Measurements from ENCODE around the gene FGF14. TPM values are rescaled to one million over a fixed set of nuclear protein-coding genes. Genes with fewer than 3 reads are reported as not detected.

Gene FGF14
- total RNA-seq, 1 donor from 2014 or later: not detected

DNA sequence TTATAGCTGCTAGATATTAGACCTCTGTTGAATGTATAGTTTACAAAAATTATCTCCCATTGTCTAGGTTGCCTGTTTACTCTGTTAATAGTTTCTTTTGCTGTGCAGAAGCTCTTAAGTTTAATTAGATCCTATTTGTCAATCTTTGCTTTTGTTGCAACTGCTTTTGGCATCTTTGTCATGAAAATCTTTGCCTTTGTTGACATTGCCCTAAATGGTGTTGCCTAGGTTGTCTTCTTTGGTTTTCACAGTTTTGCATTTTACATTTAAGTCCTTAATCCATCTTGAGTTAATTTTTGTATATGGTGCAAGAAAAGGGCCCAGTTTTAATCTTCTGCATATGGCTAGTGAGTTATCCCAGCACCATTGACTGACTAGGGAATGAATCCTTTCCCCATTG is 618.3 kb downstream of the FGF14 start:
- Mint-ChIP-seq H3K27me3 (ENCODE audit: insufficient read depth) (no peaks in the 10 kb centered on the region), H3K4me3 (no peak overlapping the region), H3K36me3 (ENCODE audit: low read depth) (no peaks in the 10 kb centered on the region), H3K9me3 (no peaks in the 10 kb centered on the region), H3K27ac (no peak overlapping the region), H3K4me1 (ENCODE audit: low read depth) (no peaks in the 10 kb centered on the region)
- intact Hi-C loops (cut with micrococcal nuclease): no loop called here
- DNase-seq (ENCODE audit: low spot score): no peak

DNA sequence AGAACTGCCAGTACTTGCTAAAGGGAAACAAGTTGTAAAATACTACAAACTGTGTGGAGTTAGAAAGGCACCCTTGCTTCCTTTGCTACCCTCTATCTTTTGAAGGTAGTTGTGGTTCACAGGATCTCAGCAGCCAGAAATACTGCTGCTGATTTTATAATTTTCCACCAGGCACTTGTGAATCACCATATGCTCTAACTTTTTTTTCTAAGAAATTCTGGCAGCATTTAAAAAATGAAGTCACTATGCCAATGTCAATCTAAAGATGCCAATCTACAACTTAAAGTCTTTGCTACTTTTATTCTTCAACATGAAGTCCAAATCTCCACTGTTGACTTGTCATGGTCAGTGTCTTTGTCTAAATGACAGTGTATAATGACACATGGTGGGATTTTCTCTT is 621.6 kb downstream of the FGF14 start:
- intact Hi-C loops (cut with micrococcal nuclease): no loop called here
- no peak for DNase-seq (ENCODE audit: low spot score)
- H3K4me3 Mint-ChIP-seq: no peak overlapping the region
- H3K27ac Mint-ChIP-seq: no peak overlapping the region
- H3K36me3 Mint-ChIP-seq (ENCODE audit: low read depth): no peaks in the 10 kb centered on the region
- H3K27me3 Mint-ChIP-seq (ENCODE audit: insufficient read depth): no peaks in the 10 kb centered on the region
- no peaks in the 10 kb centered on the region for H3K4me1 Mint-ChIP-seq (ENCODE audit: low read depth)
- no peaks in the 10 kb centered on the region for H3K9me3 Mint-ChIP-seq

DNA sequence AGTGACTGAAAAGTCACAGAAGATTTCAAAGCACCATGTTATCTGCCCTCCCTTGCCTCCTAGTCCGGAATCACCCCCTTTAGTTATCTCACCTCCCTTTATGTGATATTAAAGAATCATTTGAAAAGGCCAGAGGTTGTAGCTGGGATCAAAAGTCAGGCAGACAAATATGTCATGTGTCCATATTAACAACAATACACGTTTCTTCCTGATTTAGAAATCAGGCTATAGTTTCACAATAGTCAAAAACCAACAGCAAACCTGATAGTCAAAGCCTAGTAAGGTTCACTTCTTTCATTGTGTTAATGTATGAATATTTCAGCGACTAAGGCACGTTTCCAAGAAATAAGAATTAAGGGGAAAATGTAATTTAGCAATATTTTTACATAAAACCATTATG is 622.7 kb downstream of the FGF14 start:
- Mint-ChIP-seq H3K36me3 (ENCODE audit: low read depth) (no peaks in the 10 kb centered on the region), H3K27ac (no peak overlapping the region), H3K27me3 (ENCODE audit: insufficient read depth) (no peaks in the 10 kb centered on the region), H3K4me3 (no peak overlapping the region), H3K9me3 (no peaks in the 10 kb centered on the region), H3K4me1 (ENCODE audit: low read depth) (no peaks in the 10 kb centered on the region)
- DNase-seq (ENCODE audit: low spot score): no peak
- intact Hi-C loops (cut with micrococcal nuclease): no loop called here

DNA sequence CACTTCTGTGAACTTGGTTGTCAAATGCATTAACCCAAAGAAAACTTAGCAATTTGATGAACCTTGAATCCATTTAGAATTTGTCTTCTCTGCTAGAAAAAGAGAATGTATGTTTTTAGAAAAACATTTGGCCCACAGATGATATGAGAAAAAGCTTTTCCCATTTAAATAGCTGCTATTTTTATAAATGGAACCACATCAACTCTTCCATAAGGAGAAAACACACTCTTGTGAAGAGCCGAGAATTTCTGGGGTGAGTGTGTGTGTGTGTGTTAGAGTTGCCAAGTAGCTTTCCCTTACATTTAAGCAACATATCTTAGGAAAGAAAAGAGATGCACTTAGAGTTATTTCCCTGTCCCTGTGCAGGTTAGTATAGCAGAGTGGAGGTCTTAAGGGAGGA is 626.6 kb downstream of the FGF14 start:
- H3K4me3 Mint-ChIP-seq: no peak overlapping the region
- no peak for DNase-seq (ENCODE audit: low spot score)
- no peaks in the 10 kb centered on the region for H3K36me3 Mint-ChIP-seq (ENCODE audit: low read depth)
- no peak overlapping the region for H3K27ac Mint-ChIP-seq
- intact Hi-C loops (cut with micrococcal nuclease): no loop called here
- no peaks in the 10 kb centered on the region for H3K4me1 Mint-ChIP-seq (ENCODE audit: low read depth)
- H3K27me3 Mint-ChIP-seq (ENCODE audit: insufficient read depth): no peaks in the 10 kb centered on the region
- no peaks in the 10 kb centered on the region for H3K9me3 Mint-ChIP-seq

DNA sequence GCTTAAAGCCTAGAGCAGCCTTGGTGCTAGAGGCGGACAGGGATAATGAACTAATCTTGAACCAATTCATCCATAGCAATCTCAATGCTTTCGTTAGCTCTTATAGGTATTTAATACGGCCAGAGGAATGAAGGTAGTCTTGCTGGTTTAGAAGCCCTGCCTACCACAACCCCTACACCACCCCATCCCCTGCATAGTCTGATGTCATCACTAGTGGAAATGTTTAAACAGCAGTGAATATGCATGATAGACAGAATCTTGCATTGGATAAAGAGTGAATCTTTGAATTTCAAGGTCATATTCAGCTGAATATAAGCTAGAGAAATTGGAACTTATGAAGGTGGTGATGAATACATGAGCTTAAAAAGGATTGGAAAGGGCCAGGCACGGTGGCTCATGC is 627.5 kb downstream of the FGF14 start:
- Mint-ChIP-seq H3K36me3 (ENCODE audit: low read depth) (no peaks in the 10 kb centered on the region), H3K27ac (no peak overlapping the region), H3K27me3 (ENCODE audit: insufficient read depth) (no peaks in the 10 kb centered on the region), H3K9me3 (no peaks in the 10 kb centered on the region), H3K4me1 (ENCODE audit: low read depth) (no peaks in the 10 kb centered on the region), H3K4me3 (no peak overlapping the region)
- intact Hi-C loops (cut with micrococcal nuclease): no loop called here
- no peak for DNase-seq (ENCODE audit: low spot score)

DNA sequence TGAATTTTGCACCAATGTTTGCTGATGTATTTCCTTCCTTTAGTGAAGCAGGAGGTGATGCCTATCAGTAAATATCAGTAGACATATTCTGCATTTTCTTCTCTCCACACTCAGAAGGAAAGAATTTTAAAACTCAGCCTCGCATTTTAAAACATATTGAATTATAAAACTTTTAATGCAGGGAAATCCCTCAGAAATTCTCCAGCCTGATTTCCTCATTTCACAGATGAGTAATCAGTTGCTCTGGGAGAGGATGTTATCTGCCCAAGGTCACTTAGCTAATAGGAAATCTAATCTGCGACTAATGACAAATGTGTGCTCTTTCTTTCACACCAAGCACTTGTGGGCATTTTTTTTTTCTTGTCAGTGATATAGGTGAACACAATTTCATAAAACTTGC is 628.8 kb downstream of the FGF14 start:
- Mint-ChIP-seq H3K4me1 (ENCODE audit: low read depth) (no peaks in the 10 kb centered on the region), H3K36me3 (ENCODE audit: low read depth) (no peaks in the 10 kb centered on the region), H3K27me3 (ENCODE audit: insufficient read depth) (no peaks in the 10 kb centered on the region)

DNA sequence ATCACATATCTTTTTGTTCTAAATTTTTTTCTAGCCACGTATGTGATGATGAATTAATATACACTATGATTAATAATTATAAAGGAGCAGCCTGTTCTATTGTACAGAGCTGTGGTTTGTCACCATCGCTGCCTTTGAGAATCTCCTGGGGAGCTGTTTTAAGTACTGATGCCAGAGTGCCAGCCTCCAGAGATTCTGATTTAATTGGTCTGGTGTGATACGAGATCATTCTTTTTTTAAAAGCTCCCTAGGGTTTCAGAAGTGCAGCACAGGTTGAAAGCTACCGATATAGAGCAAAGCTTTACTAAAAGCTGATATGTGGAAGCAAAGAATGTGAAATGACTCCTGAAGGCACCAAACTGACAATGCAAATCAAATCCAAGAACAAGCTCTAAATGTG is 634.7 kb downstream of the FGF14 start:
- no peaks in the 10 kb centered on the region for H3K36me3 Mint-ChIP-seq (ENCODE audit: low read depth)
- H3K27me3 Mint-ChIP-seq (ENCODE audit: insufficient read depth): peaks cover 2% of the 10 kb centered on the region
- intact Hi-C loops (cut with micrococcal nuclease): no loop called here
- no peaks in the 10 kb centered on the region for H3K9me3 Mint-ChIP-seq
- H3K27ac Mint-ChIP-seq: no peak overlapping the region
- no peak for DNase-seq (ENCODE audit: low spot score)
- no peak overlapping the region for H3K4me3 Mint-ChIP-seq
- H3K4me1 Mint-ChIP-seq (ENCODE audit: low read depth): no peaks in the 10 kb centered on the region

More for the DNA sequence above, 628.8 kb downstream of the FGF14 start:
- DNase-seq (ENCODE audit: low spot score): no peak
- Mint-ChIP-seq H3K27ac (no peak overlapping the region), H3K9me3 (no peaks in the 10 kb centered on the region), H3K4me3 (no peak overlapping the region)
- intact Hi-C loops (cut with micrococcal nuclease): no loop called here

DNA sequence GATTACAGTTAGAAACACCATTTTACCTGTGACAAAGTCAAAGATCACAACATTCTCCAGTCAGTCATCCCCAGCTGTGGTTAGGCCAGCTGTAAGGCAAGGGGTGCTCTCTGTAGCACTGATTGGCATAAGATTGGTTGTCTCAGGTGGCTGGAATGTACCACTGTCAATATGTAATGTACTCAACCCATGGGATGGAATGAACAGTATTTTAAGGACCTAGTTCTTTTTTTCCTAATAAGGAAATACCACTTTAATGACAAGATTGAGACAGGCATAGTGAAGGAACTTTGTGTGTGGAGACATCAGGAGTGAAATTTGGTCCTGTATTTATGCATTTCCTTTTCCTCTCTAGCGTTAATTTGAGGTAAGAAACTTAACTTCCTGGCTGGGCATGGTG is 638.7 kb downstream of the FGF14 start:
- Mint-ChIP-seq H3K27ac (no peak overlapping the region), H3K4me3 (no peak overlapping the region), H3K4me1 (ENCODE audit: low read depth) (no peaks in the 10 kb centered on the region), H3K27me3 (ENCODE audit: insufficient read depth) (peaks cover 2% of the 10 kb centered on the region), H3K36me3 (ENCODE audit: low read depth) (no peaks in the 10 kb centered on the region), H3K9me3 (no peaks in the 10 kb centered on the region)
- intact Hi-C loops (cut with micrococcal nuclease): no loop called here
- DNase-seq (ENCODE audit: low spot score): no peak

DNA sequence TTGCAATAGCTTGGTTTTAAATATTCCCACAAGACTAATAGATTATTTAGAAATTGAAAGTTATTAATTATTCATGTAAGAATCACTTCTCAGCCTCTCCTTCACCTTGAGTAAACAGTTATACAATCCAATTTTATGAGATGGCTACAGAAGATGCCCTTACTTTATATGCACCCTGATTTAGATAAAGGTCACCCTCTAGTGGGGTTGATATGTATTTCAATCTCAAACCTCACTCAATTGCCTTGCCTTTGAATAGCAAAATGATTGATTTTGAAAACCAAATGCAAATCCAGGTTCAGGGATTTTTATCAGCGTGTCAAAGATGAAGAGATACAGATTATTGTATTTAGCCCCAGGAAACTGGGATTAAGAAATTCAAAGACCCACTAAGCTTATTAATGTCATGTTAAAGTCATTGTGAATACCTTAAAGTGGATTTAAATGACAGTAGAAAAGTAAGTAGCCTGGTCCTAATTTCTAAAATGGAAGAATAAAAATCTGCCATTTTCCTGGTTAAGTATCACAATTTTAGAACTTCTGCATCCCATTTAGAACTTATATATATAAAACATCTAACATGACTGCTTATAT is 644.3 kb downstream of the FGF14 start:
- no peak overlapping the region for H3K4me3 Mint-ChIP-seq
- H3K9me3 Mint-ChIP-seq: no peaks in the 10 kb centered on the region
- H3K36me3 Mint-ChIP-seq (ENCODE audit: low read depth): no peaks in the 10 kb centered on the region
- intact Hi-C loops (cut with micrococcal nuclease): loop anchor here (1.0 kb wide), 2 partner anchors 243 to 612 kb away; no protein-coding TSS in a partner anchor
- no peaks in the 10 kb centered on the region for H3K4me1 Mint-ChIP-seq (ENCODE audit: low read depth)
- no peaks in the 10 kb centered on the region for H3K27me3 Mint-ChIP-seq (ENCODE audit: insufficient read depth)
- no peak overlapping the region for H3K27ac Mint-ChIP-seq
- DNase-seq (ENCODE audit: low spot score): no peak

DNA sequence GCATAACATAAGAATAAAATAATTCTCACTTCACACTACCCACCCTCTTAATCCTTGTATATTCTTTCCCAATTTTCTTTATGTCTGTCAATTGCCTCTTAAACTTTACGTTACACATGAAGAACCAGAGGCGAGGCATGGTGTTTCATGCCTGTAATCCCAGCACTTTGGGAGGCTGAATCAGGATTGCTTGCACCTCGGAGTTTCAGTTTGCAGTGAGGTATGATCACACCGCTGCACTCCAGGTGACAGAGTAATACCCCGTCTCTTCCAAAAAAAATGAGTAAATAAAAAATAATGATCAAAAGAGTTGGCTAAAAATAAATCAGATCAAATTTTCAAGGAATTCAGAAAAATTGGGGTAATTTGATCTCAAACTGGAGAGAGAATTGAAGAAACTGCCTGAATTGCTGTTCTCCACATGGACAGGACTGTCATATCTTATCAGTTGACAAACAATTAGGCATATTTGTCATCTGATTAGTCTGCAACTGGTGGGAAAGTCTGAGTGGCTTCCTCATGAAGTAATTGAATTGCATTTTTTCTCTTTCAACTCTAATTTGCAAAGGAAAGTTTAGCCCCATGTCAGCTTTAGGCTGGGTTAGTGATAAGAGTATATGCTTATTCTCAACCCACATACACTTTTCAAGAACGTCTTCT is 646.5 kb downstream of the FGF14 start:
- intact Hi-C loops (cut with micrococcal nuclease): no loop called here
- H3K27me3 Mint-ChIP-seq (ENCODE audit: insufficient read depth): no peaks in the 10 kb centered on the region

DNA sequence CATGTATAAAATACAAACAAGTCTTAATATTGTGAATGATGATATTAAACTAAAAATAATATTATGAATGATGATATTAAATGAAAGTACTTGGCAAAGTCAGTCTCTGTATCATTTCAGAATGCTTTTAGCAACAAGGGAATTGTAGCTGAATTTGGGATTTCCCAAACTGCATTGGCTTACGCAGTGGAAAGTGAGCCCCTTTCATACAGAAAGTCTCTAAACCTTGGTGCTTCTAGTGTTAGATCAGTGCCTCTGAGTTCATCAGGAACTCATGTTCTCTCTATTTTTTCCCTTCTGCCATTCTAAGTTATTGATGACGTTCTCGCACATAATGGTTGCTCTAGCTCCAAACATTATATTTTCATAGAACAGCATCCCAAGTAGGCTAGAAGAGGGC is 649.4 kb downstream of the FGF14 start:
- Mint-ChIP-seq H3K4me1 (ENCODE audit: low read depth) (no peaks in the 10 kb centered on the region), H3K9me3 (no peaks in the 10 kb centered on the region), H3K4me3 (no peak overlapping the region), H3K27ac (no peak overlapping the region), H3K36me3 (ENCODE audit: low read depth) (no peaks in the 10 kb centered on the region), H3K27me3 (ENCODE audit: insufficient read depth) (no peaks in the 10 kb centered on the region)
- no peak for DNase-seq (ENCODE audit: low spot score)
- intact Hi-C loops (cut with micrococcal nuclease): no loop called here

More for the DNA sequence above, 646.5 kb downstream of the FGF14 start:
- Mint-ChIP-seq H3K36me3 (ENCODE audit: low read depth) (no peaks in the 10 kb centered on the region), H3K9me3 (no peaks in the 10 kb centered on the region), H3K27ac (no peak overlapping the region), H3K4me1 (ENCODE audit: low read depth) (no peaks in the 10 kb centered on the region), H3K4me3 (no peak overlapping the region)
- no peak for DNase-seq (ENCODE audit: low spot score)

DNA sequence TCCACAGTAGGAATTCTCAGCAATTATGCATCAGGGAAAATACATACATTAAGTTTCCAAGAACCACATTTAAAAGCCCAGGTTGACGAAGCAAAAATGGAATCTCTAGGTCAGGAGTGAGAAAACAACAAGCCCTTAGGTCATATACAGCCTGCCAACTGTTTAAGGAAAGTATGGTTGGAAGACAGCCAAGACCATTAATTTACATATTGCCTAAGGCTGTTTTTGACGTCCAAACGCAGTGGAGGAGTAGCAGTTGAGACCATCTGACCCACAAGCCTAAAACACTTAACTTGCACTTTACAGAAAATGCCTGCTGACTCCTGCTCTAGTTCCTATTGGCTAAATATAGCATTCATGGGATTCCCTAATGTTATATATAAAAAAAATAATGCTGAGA is 650.4 kb downstream of the FGF14 start:
- intact Hi-C loops (cut with micrococcal nuclease): no loop called here
- H3K36me3 Mint-ChIP-seq (ENCODE audit: low read depth): no peaks in the 10 kb centered on the region
- no peak for DNase-seq (ENCODE audit: low spot score)
- H3K4me1 Mint-ChIP-seq (ENCODE audit: low read depth): no peaks in the 10 kb centered on the region
- no peaks in the 10 kb centered on the region for H3K27me3 Mint-ChIP-seq (ENCODE audit: insufficient read depth)
- H3K4me3 Mint-ChIP-seq: no peak overlapping the region
- no peak overlapping the region for H3K27ac Mint-ChIP-seq
- no peaks in the 10 kb centered on the region for H3K9me3 Mint-ChIP-seq

DNA sequence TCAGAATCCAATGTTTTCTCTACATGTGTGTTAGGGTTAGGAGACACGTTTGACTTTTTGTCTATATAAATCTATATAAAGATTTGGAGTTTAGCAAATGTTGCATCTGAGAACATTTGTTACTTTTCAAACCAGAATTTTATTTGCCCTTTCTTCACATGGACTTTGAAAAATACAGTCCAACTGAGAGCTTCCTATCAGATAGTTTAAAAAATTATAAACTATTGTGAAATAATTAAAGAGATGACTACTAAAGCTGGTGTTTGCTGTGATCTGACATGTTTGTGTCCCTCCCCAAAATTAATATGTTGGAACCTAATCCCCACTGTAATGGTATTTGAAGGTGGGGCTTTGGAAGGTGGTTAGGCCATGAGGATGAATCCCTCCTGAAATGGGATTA is 652.3 kb downstream of the FGF14 start:
- Mint-ChIP-seq H3K4me1 (ENCODE audit: low read depth) (no peaks in the 10 kb centered on the region), H3K9me3 (no peaks in the 10 kb centered on the region), H3K27ac (no peak overlapping the region), H3K4me3 (no peak overlapping the region), H3K27me3 (ENCODE audit: insufficient read depth) (no peaks in the 10 kb centered on the region), H3K36me3 (ENCODE audit: low read depth) (no peaks in the 10 kb centered on the region)
- intact Hi-C loops (cut with micrococcal nuclease): no loop called here
- DNase-seq (ENCODE audit: low spot score): no peak

DNA sequence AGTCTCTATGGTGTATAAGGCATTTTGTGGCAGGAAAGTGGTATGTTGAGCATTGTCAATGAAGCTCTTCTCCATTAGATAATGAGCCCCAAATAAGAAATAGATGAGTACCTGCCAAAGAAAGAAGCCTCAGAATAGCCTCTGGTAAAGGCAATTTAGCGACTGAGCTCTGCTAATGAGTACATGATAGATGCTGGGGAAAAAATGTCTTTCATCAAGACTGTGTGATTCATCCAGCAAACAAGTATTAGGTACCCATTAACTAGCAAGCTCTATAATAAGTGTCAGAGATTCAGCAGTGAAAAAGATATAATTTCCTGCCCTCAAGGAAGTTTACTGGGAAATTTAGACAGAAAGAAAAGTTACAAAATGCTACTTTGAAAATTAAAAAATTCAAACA is 654.8 kb downstream of the FGF14 start:
- no peak overlapping the region for H3K4me3 Mint-ChIP-seq
- no peaks in the 10 kb centered on the region for H3K36me3 Mint-ChIP-seq (ENCODE audit: low read depth)
- intact Hi-C loops (cut with micrococcal nuclease): no loop called here
- no peaks in the 10 kb centered on the region for H3K4me1 Mint-ChIP-seq (ENCODE audit: low read depth)
- H3K9me3 Mint-ChIP-seq: no peaks in the 10 kb centered on the region
- H3K27me3 Mint-ChIP-seq (ENCODE audit: insufficient read depth): no peaks in the 10 kb centered on the region
- DNase-seq (ENCODE audit: low spot score): no peak
- H3K27ac Mint-ChIP-seq: no peak overlapping the region
